SIG-M5 treated with dmso at 0.1 percent for 504 hours (cell line): ENCODE measurements around the gene DIP2A.
"Not testable (repeated sequence)": the region's sequence is repeated elsewhere in the genome, so short reads cannot be mapped to it uniquely, and the experiment has no call there.

Experiments used
- DNase-seq: peaks from one replicate; lab custom pipeline; 2025; ENCODE audit not compliant: unreplicated experiment; lab: John Stamatoyannopoulos, UW

The DIP2A gene

GRCh38 chr21:46553993-46554392 lies 95.3 kb downstream of the DIP2A start:
- no peak for DNase-seq

GRCh38 chr21:46554431-46555224 lies 95.9 kb downstream of the DIP2A start:
- no peak for DNase-seq

- no peak for DNase-seq
Observed at GRCh38 chr21:46555225-46555617, 96.5 kb downstream of the DIP2A start.

- DNase-seq = no peak
Observed at GRCh38 chr21:46555678-46556077, 97.0 kb downstream of the DIP2A start.

GRCh38 chr21:46556802-46557201 lies 98.1 kb downstream of the DIP2A start:
- no peak for DNase-seq

- DNase-seq = no peak
Observed at GRCh38 chr21:46557469-46557868, 98.8 kb downstream of the DIP2A start.

- no peak for DNase-seq
Observed at GRCh38 chr21:46557919-46558392, 99.3 kb downstream of the DIP2A start.

- DNase-seq = no peak
Observed at GRCh38 chr21:46559291-46559983, 100.7 kb downstream of the DIP2A start.

GRCh38 chr21:46560568-46561444 lies 102.1 kb downstream of the DIP2A start:
- no peak for DNase-seq

- DNase-seq = no peak
Observed at GRCh38 chr21:46561445-46562090, 102.9 kb downstream of the DIP2A start.

GRCh38 chr21:46562472-46562871 lies 103.8 kb downstream of the DIP2A start:
- DNase-seq = no peak

- DNase-seq = no peak
Observed at GRCh38 chr21:46562964-46563607, 104.4 kb downstream of the DIP2A start.

GRCh38 chr21:46564391-46564790 lies 105.7 kb downstream of the DIP2A start:
- DNase-seq = no peak

- no peak for DNase-seq
Observed at GRCh38 chr21:46567348-46567747, 108.7 kb downstream of the DIP2A start.

- no peak for DNase-seq
Observed at GRCh38 chr21:46568562-46568961, 109.9 kb downstream of the DIP2A start.

- DNase-seq = no peak
Observed at GRCh38 chr21:46569081-46569480, 110.4 kb downstream of the DIP2A start.

- no peak for DNase-seq
Observed at GRCh38 chr21:46570119-46570518, 111.4 kb downstream of the DIP2A start.

GRCh38 chr21:46570631-46571030 lies 111.9 kb downstream of the DIP2A start:
- no peak for DNase-seq

GRCh38 chr21:46572850-46573249 lies 114.2 kb downstream of the DIP2A start:
- no peak for DNase-seq

- DNase-seq = not testable (repeated sequence)
Observed at GRCh38 chr21:46577786-46578185, 119.1 kb downstream of the DIP2A start.
